Measurements from ENCODE around the gene N4BP2.

DNA sequence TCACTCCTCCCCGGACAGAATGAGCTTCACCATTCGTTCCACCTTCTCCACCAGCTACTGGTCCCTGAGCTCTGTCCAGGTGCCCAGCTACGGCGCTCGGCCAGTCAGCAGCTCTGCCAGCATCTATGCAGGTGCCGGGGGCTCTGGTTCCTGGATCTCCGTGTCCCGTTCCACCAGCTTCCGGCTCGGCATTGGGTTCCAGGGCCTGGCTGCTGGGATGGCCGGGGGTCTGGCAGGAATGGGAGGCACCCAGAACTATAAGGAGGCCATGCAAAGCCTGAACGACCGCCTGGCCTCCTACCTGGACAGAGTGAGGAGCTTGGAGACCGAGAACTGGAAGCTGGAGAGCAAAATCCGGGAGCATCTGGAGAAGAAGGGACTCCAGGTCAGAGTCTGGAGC is 36.4 kb upstream of the N4BP2 start:
- TF ChIP-seq EP300 (IDR thresholded peaks at IDR 0.05) (no peak), POLR2A (IDR thresholded peaks at IDR 0.05) (no peak)
- TF ChIP-seq, protein P1, sequence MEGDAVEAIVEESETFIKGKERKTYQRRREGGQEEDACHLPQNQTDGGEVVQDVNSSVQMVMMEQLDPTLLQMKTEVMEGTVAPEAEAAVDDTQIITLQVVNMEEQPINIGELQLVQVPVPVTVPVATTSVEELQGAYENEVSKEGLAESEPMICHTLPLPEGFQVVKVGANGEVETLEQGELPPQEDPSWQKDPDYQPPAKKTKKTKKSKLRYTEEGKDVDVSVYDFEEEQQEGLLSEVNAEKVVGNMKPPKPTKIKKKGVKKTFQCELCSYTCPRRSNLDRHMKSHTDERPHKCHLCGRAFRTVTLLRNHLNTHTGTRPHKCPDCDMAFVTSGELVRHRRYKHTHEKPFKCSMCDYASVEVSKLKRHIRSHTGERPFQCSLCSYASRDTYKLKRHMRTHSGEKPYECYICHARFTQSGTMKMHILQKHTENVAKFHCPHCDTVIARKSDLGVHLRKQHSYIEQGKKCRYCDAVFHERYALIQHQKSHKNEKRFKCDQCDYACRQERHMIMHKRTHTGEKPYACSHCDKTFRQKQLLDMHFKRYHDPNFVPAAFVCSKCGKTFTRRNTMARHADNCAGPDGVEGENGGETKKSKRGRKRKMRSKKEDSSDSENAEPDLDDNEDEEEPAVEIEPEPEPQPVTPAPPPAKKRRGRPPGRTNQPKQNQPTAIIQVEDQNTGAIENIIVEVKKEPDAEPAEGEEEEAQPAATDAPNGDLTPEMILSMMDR (IDR thresholded peaks at IDR 0.05): no peak

All from ovary (tissue), 3 donors.